HFFc6 (cell line): ENCODE data around the gene ABCA9. TPM values are rescaled to one million over a fixed set of nuclear protein-coding genes. Genes with fewer than 3 reads are reported as not detected.

Experiments used
- DNase-seq: peaks from one replicate; pipeline ENCODE4 v3.0.0-alpha.2; 2018
- H3K27ac Mint-ChIP-seq: 2 replicates; pipeline ENCODE4 v1.8.0; 2020; ENCODE audit warnings: mild to moderate bottlenecking, mixed read lengths
- H3K27me3 Mint-ChIP-seq: 2 replicates; pipeline ENCODE4 v1.8.0; 2021; ENCODE audit warnings: mild to moderate bottlenecking, moderate library complexity, mixed read lengths; ENCODE audit not compliant: insufficient read depth
- H3K36me3 Mint-ChIP-seq: 2 replicates; pipeline ENCODE4 v1.8.0; 2021; ENCODE audit warnings: low read depth, mixed read lengths
- H3K4me1 Mint-ChIP-seq: 2 replicates; pipeline ENCODE4 v1.8.0; 2020; ENCODE audit warnings: low read depth, mixed read lengths
- H3K4me3 Mint-ChIP-seq: 2 replicates; pipeline ENCODE4 v1.8.0; 2020; ENCODE audit warnings: mild to moderate bottlenecking, moderate library complexity, mixed read lengths
- H3K9me3 Mint-ChIP-seq: 2 replicates; pipeline ENCODE4 v1.8.0; 2020; ENCODE audit warnings: mild to moderate bottlenecking, mixed read lengths
- total RNA-seq, 6 experiments: library from RNA; stranded (reverse); fragmentation: NEBNext Ultra II Directional; extraction: Animal tissue kit (Norgen Biotek cat#: 25700); gene quantifications; 2 replicates in 1 of 6; 3 replicates in 5 of 6; pipeline ENCODE4 v1.2.3, GENCODE V29; 2021
- TF ChIP-seq, protein P1 (sequence below): fragments of 200-600 bp; sonication (generic); IDR thresholded peaks from 2 replicates; pipeline ENCODE4 v1.5.0; 2021; ENCODE audit warnings: antibody characterized with exemption, mild to moderate bottlenecking

Gene ABCA9
- total RNA-seq, 6 experiments from 2014 or later: not detected

DNA sequence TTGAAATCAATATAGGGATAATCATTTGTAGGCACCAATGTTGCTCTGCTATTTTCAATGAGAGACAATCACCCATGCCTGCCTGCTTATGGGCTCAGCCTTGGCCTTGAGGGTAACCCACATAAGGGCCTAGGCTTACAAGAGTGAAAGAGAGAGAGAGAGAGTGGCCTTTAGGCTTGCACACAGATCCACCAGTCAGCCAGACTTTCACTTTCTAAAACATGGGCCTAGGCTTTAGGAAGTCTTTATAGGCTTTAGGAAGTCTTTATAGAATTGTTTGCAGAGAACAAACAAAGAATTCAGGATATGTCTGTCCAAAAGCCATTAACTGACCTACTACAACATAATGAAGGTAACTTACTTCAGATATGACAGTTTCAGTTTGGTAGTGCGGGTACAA is 3.4 kb downstream of the ABCA9 start:
- Mint-ChIP-seq H3K9me3 (peaks cover 21% of the 10 kb centered on the region), H3K27ac (no peak overlapping the region), H3K27me3 (no peaks in the 10 kb centered on the region), H3K4me1 (no peaks in the 10 kb centered on the region), H3K4me3 (no peak overlapping the region), H3K36me3 (no peaks in the 10 kb centered on the region)
- DNase-seq: no peak
- TF ChIP-seq, protein P1, sequence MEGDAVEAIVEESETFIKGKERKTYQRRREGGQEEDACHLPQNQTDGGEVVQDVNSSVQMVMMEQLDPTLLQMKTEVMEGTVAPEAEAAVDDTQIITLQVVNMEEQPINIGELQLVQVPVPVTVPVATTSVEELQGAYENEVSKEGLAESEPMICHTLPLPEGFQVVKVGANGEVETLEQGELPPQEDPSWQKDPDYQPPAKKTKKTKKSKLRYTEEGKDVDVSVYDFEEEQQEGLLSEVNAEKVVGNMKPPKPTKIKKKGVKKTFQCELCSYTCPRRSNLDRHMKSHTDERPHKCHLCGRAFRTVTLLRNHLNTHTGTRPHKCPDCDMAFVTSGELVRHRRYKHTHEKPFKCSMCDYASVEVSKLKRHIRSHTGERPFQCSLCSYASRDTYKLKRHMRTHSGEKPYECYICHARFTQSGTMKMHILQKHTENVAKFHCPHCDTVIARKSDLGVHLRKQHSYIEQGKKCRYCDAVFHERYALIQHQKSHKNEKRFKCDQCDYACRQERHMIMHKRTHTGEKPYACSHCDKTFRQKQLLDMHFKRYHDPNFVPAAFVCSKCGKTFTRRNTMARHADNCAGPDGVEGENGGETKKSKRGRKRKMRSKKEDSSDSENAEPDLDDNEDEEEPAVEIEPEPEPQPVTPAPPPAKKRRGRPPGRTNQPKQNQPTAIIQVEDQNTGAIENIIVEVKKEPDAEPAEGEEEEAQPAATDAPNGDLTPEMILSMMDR: no peak

DNA sequence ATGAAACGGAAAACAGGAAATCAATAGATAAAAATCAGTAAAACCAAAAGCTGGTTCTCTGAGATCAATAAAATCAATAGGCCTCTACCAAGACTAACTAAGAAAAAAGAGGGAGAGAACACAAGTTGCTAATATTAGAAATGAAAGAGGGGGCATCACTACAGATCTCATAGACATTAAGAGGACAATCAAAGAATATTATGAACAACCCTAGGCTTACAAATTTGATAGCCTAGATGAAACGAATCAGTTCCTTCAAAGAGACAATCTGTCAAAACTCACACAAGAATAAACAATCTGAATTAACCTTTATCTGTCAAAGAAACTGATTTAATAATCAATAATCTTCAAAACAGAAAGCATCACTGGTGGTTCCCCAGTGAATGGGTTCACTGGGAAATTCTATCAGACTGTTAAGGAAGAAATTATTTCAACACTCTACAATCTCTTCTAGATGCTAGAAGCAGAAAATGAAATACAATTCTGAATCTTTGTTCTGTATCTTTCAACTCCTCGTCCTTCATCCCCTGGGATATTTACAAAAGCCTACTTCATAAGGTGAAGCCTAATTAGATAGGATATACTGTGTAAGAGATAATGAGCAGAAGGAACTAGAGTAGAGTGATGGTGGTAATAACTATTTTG is 4.4 kb downstream of the ABCA9 start:
- Mint-ChIP-seq H3K9me3 (peaks cover 26% of the 10 kb centered on the region), H3K4me1 (no peaks in the 10 kb centered on the region), H3K36me3 (no peaks in the 10 kb centered on the region), H3K27me3 (no peaks in the 10 kb centered on the region), H3K4me3 (no peak overlapping the region), H3K27ac (no peak overlapping the region)
- TF ChIP-seq, protein P1: no peak
- DNase-seq: no peak

GRCh38 chr17:69055334-69055733 is 5.4 kb downstream of the ABCA9 start:
- H3K9me3 Mint-ChIP-seq: peaks cover 30% of the 10 kb centered on the region
- TF ChIP-seq, protein P1: no peak
- H3K4me3 Mint-ChIP-seq: no peak overlapping the region
- no peaks in the 10 kb centered on the region for H3K27me3 Mint-ChIP-seq
- no peaks in the 10 kb centered on the region for H3K36me3 Mint-ChIP-seq
- no peaks in the 10 kb centered on the region for H3K4me1 Mint-ChIP-seq
- DNase-seq: no peak
- no peak overlapping the region for H3K27ac Mint-ChIP-seq

GRCh38 chr17:69050999-69051775 is 9.5 kb downstream of the ABCA9 start:
- TF ChIP-seq, protein P1: no peak
- H3K4me3 Mint-ChIP-seq: no peak overlapping the region
- no peaks in the 10 kb centered on the region for H3K36me3 Mint-ChIP-seq
- DNase-seq: no peak
- no peaks in the 10 kb centered on the region for H3K4me1 Mint-ChIP-seq
- peaks cover 31% of the 10 kb centered on the region for H3K9me3 Mint-ChIP-seq
- no peak overlapping the region for H3K27ac Mint-ChIP-seq
- no peaks in the 10 kb centered on the region for H3K27me3 Mint-ChIP-seq

GRCh38 chr17:69048634-69049033 is 12.1 kb downstream of the ABCA9 start:
- TF ChIP-seq, protein P1: no peak
- Mint-ChIP-seq H3K4me1 (no peaks in the 10 kb centered on the region), H3K27me3 (no peaks in the 10 kb centered on the region), H3K36me3 (no peaks in the 10 kb centered on the region), H3K27ac (no peak overlapping the region), H3K4me3 (no peak overlapping the region), H3K9me3 (peaks cover 28% of the 10 kb centered on the region)
- no peak for DNase-seq
